ENCODE measurements around the gene DLX4. TPM values are rescaled to one million over a fixed set of nuclear protein-coding genes. Genes with fewer than 3 reads are reported as not detected.

The DLX4 gene
- total RNA-seq, 1 experiment from 2014 or later = 1.3 TPM

- Mint-ChIP-seq H3K27ac (no peak overlapping the region), H3K9me3 (no peaks in the 10 kb centered on the region), H3K4me1 (peaks cover 10% of the 10 kb centered on the region), H3K27me3 (ENCODE audit: low read depth) (peaks cover 56% of the 10 kb centered on the region), H3K4me3 (no peak overlapping the region), H3K36me3 (no peaks in the 10 kb centered on the region)
- DNase-seq (ENCODE audit: low spot score) (no peak), ATAC-seq (no peak)
- ChIA-PET CTCF (interaction anchor here (0.5 to 5.1 kb wide), 5 partner anchors 38 to 1007 kb away, joined by 3 to 31 read pairs (median 6); partner anchors contain the start of gene DLX3), POLR2A (interaction anchor here (0.6 kb wide), 1 partner anchor 85 kb away, joined by 3 read pairs; no protein-coding TSS in a partner anchor)
- TF ChIP-seq FOXP4 (CRISPR knock-in tag; IDR thresholded peaks at IDR 0.05) (no peak), NR2C2 (CRISPR knock-in tag; IDR thresholded peaks at IDR 0.05) (no peak), MAX (CRISPR knock-in tag; IDR thresholded peaks at IDR 0.05) (no peak), HMGXB4 (CRISPR knock-in tag; IDR thresholded peaks at IDR 0.05) (no peak), MLX (CRISPR knock-in tag; IDR thresholded peaks at IDR 0.05) (no peak), ZNF396 (CRISPR knock-in tag; IDR thresholded peaks at IDR 0.05; ENCODE audit: borderline replicate concordance) (no peak), ZNF219 (CRISPR knock-in tag; IDR thresholded peaks at IDR 0.05; ENCODE audit: borderline replicate concordance) (no peak), FOXK1 (CRISPR knock-in tag; IDR thresholded peaks at IDR 0.05) (no peak), IRF2 (CRISPR knock-in tag; IDR thresholded peaks at IDR 0.05; ENCODE audit: borderline replicate concordance, low read depth) (no peak), AR (CRISPR knock-in tag; IDR thresholded peaks at IDR 0.05) (no peak), ZNF532 (CRISPR knock-in tag; IDR thresholded peaks at IDR 0.05; ENCODE audit: borderline replicate concordance) (no peak), ATF3 (CRISPR knock-in tag; conservative IDR thresholded peaks at IDR 0.05) (no peak), ZNF121 (CRISPR knock-in tag; IDR thresholded peaks at IDR 0.05) (no peak), OVOL2 (CRISPR knock-in tag; IDR thresholded peaks at IDR 0.05; ENCODE audit: borderline replicate concordance) (no peak), FOXP1 (CRISPR knock-in tag; IDR thresholded peaks at IDR 0.05; ENCODE audit: borderline replicate concordance) (no peak), CREM (CRISPR knock-in tag; IDR thresholded peaks at IDR 0.05) (no peak), PREB (CRISPR knock-in tag; IDR thresholded peaks at IDR 0.05; ENCODE audit: borderline replicate concordance) (no peak), ZNF423 (CRISPR knock-in tag; IDR thresholded peaks at IDR 0.05) (no peak), ZNF425 (CRISPR knock-in tag; conservative IDR thresholded peaks at IDR 0.05) (no peak)
Measured at GRCh38 chr17:49956780-49957179, 12.2 kb upstream of the DLX4 start.
